PC-9 (cell line): ENCODE measurements around the gene MBNL2. TPM values are rescaled to one million over a fixed set of nuclear protein-coding genes. Genes with fewer than 3 reads are reported as not detected.

Experiments
- BruUV-seq: library from RNA; stranded (reverse); fragments of 400-500 nt; replicated peaks from 2 replicates; lab custom pipeline; 2021; lab: Mats Ljungman, UMichigan
- CTCF ChIA-PET: fragments of 300-600 bp; sonication (Branson Sonifier 250); formaldehyde crosslinking; loops from one replicate; lab custom pipeline; 2022; ENCODE audit warnings: antibody characterized with exemption; lab: Charles Lee
- POLR2A ChIA-PET: fragments of 300-600 bp; sonication (Branson Sonifier 250); formaldehyde crosslinking; loops from one replicate; lab custom pipeline; 2022; ENCODE audit warnings: antibody characterized with exemption; ENCODE audit not compliant: unreplicated experiment; lab: Charles Lee
- DNase-seq, 2 experiments: peaks; one replicate each; pipeline versions ENCODE4 v3.0.0 to v3.0.0-alpha.2; 2015 to 2022; ENCODE audit warnings: mixed read lengths in 1 of 2
- H2AFZ ChIP-seq: fragments of 200-600 bp; sonication (generic); 2 replicates; pipeline ENCODE4 v1.8.1; 2017; ENCODE audit warnings: antibody characterized with exemption
- H3F3A ChIP-seq: fragments of 200-600 bp; sonication (generic); 2 replicates; pipeline ENCODE4 v1.8.1; 2017; ENCODE audit warnings: antibody characterized with exemption, mild to moderate bottlenecking, low read depth; ENCODE audit not compliant: insufficient read depth
- H3K27ac ChIP-seq: fragments of 200-600 bp; sonication (generic); 2 replicates; pipeline ENCODE4 v1.6.1; 2016; ENCODE audit warnings: mixed run types
- H3K27me3 ChIP-seq: fragments of 200-600 bp; sonication (generic); 2 replicates; pipeline ENCODE4 v1.6.1; 2016; ENCODE audit warnings: low read depth, mixed run types; ENCODE audit not compliant: insufficient read depth
- H3K36me3 ChIP-seq: fragments of 200-600 bp; sonication (generic); 2 replicates; pipeline ENCODE4 v1.6.1; 2016; ENCODE audit warnings: low read depth, mixed run types
- H3K4me1 ChIP-seq: fragments of 200-600 bp; sonication (generic); replicated peaks from 2 replicates; pipeline ENCODE4 v1.6.1; 2016; ENCODE audit warnings: mixed run types; ENCODE audit not compliant: insufficient read depth
- H3K4me2 ChIP-seq: fragments of 200-600 bp; sonication (generic); 2 replicates; pipeline ENCODE4 v1.6.1; 2017; ENCODE audit warnings: mixed run types
- H3K4me3 ChIP-seq: fragments of 200-600 bp; sonication (generic); 2 replicates; pipeline ENCODE4 v1.6.1; 2016; ENCODE audit warnings: mixed run types
- H3K79me2 ChIP-seq: fragments of 200-600 bp; sonication (generic); 2 replicates; pipeline ENCODE4 v1.6.1; 2017; ENCODE audit warnings: low read depth, mixed run types
- H3K9me2 ChIP-seq: fragments of 200-600 bp; sonication (generic); 2 replicates; pipeline ENCODE4 v1.8.1; 2017; ENCODE audit warnings: mild to moderate bottlenecking; ENCODE audit not compliant: insufficient read depth
- H3K9me3 ChIP-seq: fragments of 200-600 bp; sonication (generic); 2 replicates; pipeline ENCODE4 v1.8.1; 2016; ENCODE audit warnings: low read depth; ENCODE audit not compliant: insufficient read depth
- H4K20me1 ChIP-seq: fragments of 200-600 bp; sonication (generic); 2 replicates; pipeline ENCODE4 v1.8.1; 2017; ENCODE audit not compliant: insufficient read depth
- CTCF ChIP-seq: fragments of 200-600 bp; sonication (generic); conservative IDR thresholded peaks from 2 replicates; pipeline ENCODE4 v1.6.1; 2017; ENCODE audit warnings: mixed run types, antibody characterized with exemption, mild to moderate bottlenecking, moderate library complexity
- EZH2 ChIP-seq: fragments of 200-600 bp; sonication (generic); IDR thresholded peaks from 2 replicates; pipeline ENCODE4 v1.8.0; 2017; ENCODE audit warnings: antibody characterized with exemption, low read depth
- intact Hi-C: fragments of 100-400 bp; cut with micrococcal nuclease; formaldehyde crosslinking; loops from one replicate; pipeline ENCODE4 v1.10.0; 2022; ENCODE audit not compliant: unreplicated experiment
- total RNA-seq: library from RNA; stranded (reverse); gene quantifications from 2 replicates; pipeline ENCODE4 v1.2.3, GENCODE V29; 2021

The MBNL2 gene
- total RNA-seq, 1 experiment from 2014 or later = 91.3 TPM

GRCh38 chr13:97252735-97253134, 30.6 kb downstream of the MBNL2 start:
- H3K27ac ChIP-seq = peak overlapping the region; percentile 47
- no peak for TF ChIP-seq CTCF
- no peak for TF ChIP-seq EZH2
- no peak overlapping the region for H3K4me3 ChIP-seq
- H3F3A ChIP-seq = peaks cover 64% of the 10 kb centered on the region
- intact Hi-C loops = loop anchor here (10.0 kb wide), 1 partner anchor 218 kb away; no protein-coding TSS in a partner anchor
- H3K4me2 ChIP-seq = peak overlapping the region; percentile 17; the same call in 1 of the 2 replicates
- peaks cover 92% of the 10 kb centered on the region for H3K79me2 ChIP-seq
- no peak overlapping the region for H2AFZ ChIP-seq
- H3K9me2 ChIP-seq = no peaks in the 10 kb centered on the region
- no peaks in the 10 kb centered on the region for H3K9me3 ChIP-seq
- H3K27me3 ChIP-seq = no peaks in the 10 kb centered on the region
- peaks cover 8% of the 10 kb centered on the region; the same call in 1 of the 2 replicates for H4K20me1 ChIP-seq
- ChIA-PET POLR2A (no interaction called here), CTCF (no interaction called here)
- peaks cover 70% of the 10 kb centered on the region for H3K4me1 ChIP-seq
- H3K36me3 ChIP-seq = peaks cover 24% of the 10 kb centered on the region
- no TSS peak for BruUV-seq
- DNase-seq = no peak

GRCh38 chr13:97253581-97254293, 31.6 kb downstream of the MBNL2 start:
- Histone ChIP-seq H3K4me3 (no peak overlapping the region), H3K4me2 (peak overlapping the region; percentile 73; the same call in 1 of the 2 replicates), H3K4me1 (peaks cover 71% of the 10 kb centered on the region), H3K9me2 (no peaks in the 10 kb centered on the region), H3K27me3 (no peaks in the 10 kb centered on the region), H3F3A (peaks cover 64% of the 10 kb centered on the region), H3K9me3 (no peaks in the 10 kb centered on the region), H4K20me1 (no peaks in the 10 kb centered on the region), H3K79me2 (peaks cover 88% of the 10 kb centered on the region), H3K36me3 (peaks cover 17% of the 10 kb centered on the region), H2AFZ (no peak overlapping the region), H3K27ac (peak overlapping the region; percentile 98)
- intact Hi-C loops = loop anchor here (10.0 kb wide), 1 partner anchor 219 kb away; no protein-coding TSS in a partner anchor
- POLR2A ChIA-PET = no interaction called here
- BruUV-seq = no TSS peak
- CTCF ChIA-PET = no interaction called here
- TF ChIP-seq EZH2 (no peak), CTCF (no peak)
- no peak for DNase-seq

- DNase-seq = peak; percentile 42 to 90
- POLR2A ChIA-PET = no interaction called here
- Histone ChIP-seq H3K9me2 (no peaks in the 10 kb centered on the region), H3F3A (peaks cover 74% of the 10 kb centered on the region), H3K36me3 (peaks cover 27% of the 10 kb centered on the region), H3K4me3 (peak overlapping the region; percentile 27; the same call in 1 of the 2 replicates), H3K79me2 (peaks cover 88% of the 10 kb centered on the region), H3K4me1 (peaks cover 75% of the 10 kb centered on the region), H3K27ac (peak overlapping the region; percentile 98), H4K20me1 (no peaks in the 10 kb centered on the region), H3K4me2 (peak overlapping the region; percentile 73), H3K9me3 (no peaks in the 10 kb centered on the region), H2AFZ (no peak overlapping the region), H3K27me3 (no peaks in the 10 kb centered on the region)
- TF ChIP-seq CTCF (no peak), EZH2 (no peak)
- no TSS peak for BruUV-seq
- intact Hi-C loops = loop anchor here (5.0 to 10.0 kb wide), 2 partner anchors 113 to 220 kb away; no protein-coding TSS in a partner anchor
- CTCF ChIA-PET = interaction anchor here (1.9 kb wide), 1 partner anchor 145 kb away, joined by 6 read pairs; no protein-coding TSS in a partner anchor
These were observed 32.7 kb downstream of the MBNL2 start for GRCh38 chr13:97254816-97255215.
